GM21717 (cell line): ENCODE results near the gene ATOSA.

Experiments
- ATAC-seq: cut with Tn5 transposase; IDR thresholded peaks from one replicate; pipeline ENCODE4 v1.9.1; 2021; ENCODE audit warnings: mild to moderate bottlenecking, moderate library complexity; ENCODE audit not compliant: unreplicated experiment

The ATOSA gene

GRCh38 chr15:52682781-52683180 is 3.6 kb upstream of the ATOSA start:
- no peak for ATAC-seq

GRCh38 chr15:52682200-52682599 is 3.0 kb upstream of the ATOSA start:
- ATAC-seq: no peak

- ATAC-seq: no peak
These were observed 2.3 kb upstream of the ATOSA start for GRCh38 chr15:52681441-52681840.

- no peak for ATAC-seq
These were observed 1.6 kb upstream of the ATOSA start for GRCh38 chr15:52680761-52681160.

GRCh38 chr15:52680041-52680391 is 828 bp upstream of the ATOSA start:
- ATAC-seq: no peak

GRCh38 chr15:52678468-52679231 is 538 bp downstream of the ATOSA start:
- peak; percentile 27 for ATAC-seq

GRCh38 chr15:52677593-52678467 is 1.4 kb downstream of the ATOSA start:
- ATAC-seq: peak; percentile 29

GRCh38 chr15:52674831-52675230 is 4.4 kb downstream of the ATOSA start:
- ATAC-seq: no peak

- ATAC-seq: no peak
These were observed 5.5 kb downstream of the ATOSA start for GRCh38 chr15:52673734-52674133.

- no peak for ATAC-seq
These were observed 5.9 kb downstream of the ATOSA start for GRCh38 chr15:52673312-52673711.

GRCh38 chr15:52672661-52673060 is 6.5 kb downstream of the ATOSA start:
- ATAC-seq: no peak

GRCh38 chr15:52670087-52670486 is 9.1 kb downstream of the ATOSA start:
- ATAC-seq: no peak

GRCh38 chr15:52668133-52668532 is 11.1 kb downstream of the ATOSA start:
- ATAC-seq: no peak

GRCh38 chr15:52667597-52667996 is 11.6 kb downstream of the ATOSA start:
- no peak for ATAC-seq

- ATAC-seq: no peak
These were observed 15.5 kb downstream of the ATOSA start for GRCh38 chr15:52663536-52664294.

- no peak for ATAC-seq
These were observed 17.3 kb downstream of the ATOSA start for GRCh38 chr15:52661909-52662308.

- no peak for ATAC-seq
These were observed 19.0 kb downstream of the ATOSA start for GRCh38 chr15:52660192-52660591.

- ATAC-seq: peak; percentile 87
These were observed 20.2 kb downstream of the ATOSA start for GRCh38 chr15:52658955-52659354.

- ATAC-seq: no peak
These were observed 21.9 kb downstream of the ATOSA start for GRCh38 chr15:52657338-52657737.

- no peak for ATAC-seq
These were observed 22.8 kb downstream of the ATOSA start for GRCh38 chr15:52656412-52656811.

- ATAC-seq: no peak
These were observed 25.7 kb downstream of the ATOSA start for GRCh38 chr15:52653431-52653964.
